BLaER1 (cell line): ENCODE data around the gene LHX3.
"Not testable (repeated sequence)": the region's sequence is repeated elsewhere in the genome, so short reads cannot be mapped to it uniquely, and the experiment has no call there.

Source experiments
- H3K27ac ChIP-seq: shearing (Covaris generic); formaldehyde crosslinking; 2 replicates; pipeline ENCODE4 v1.8.1; 2022
- H3K27me3 ChIP-seq: shearing (Covaris generic); formaldehyde crosslinking; 2 replicates; pipeline ENCODE4 v1.8.1; 2022
- H3K36me3 ChIP-seq: shearing (Covaris generic); formaldehyde crosslinking; 2 replicates; pipeline ENCODE4 v1.8.1; 2022
- H3K4me1 ChIP-seq: shearing (Covaris generic); formaldehyde crosslinking; 2 replicates; pipeline ENCODE4 v1.8.1; 2022
- H3K4me2 ChIP-seq: shearing (Covaris generic); formaldehyde crosslinking; 2 replicates; pipeline ENCODE4 v1.8.1; 2022
- H3K4me3 ChIP-seq: shearing (Covaris generic); formaldehyde crosslinking; 2 replicates; pipeline ENCODE4 v1.8.1; 2022
- H3K9ac ChIP-seq: shearing (Covaris generic); formaldehyde crosslinking; 2 replicates; pipeline ENCODE4 v1.8.1; 2022
- H3K9me3 ChIP-seq: shearing (Covaris generic); formaldehyde crosslinking; 2 replicates; pipeline ENCODE4 v1.8.1; 2022
- H4K20me1 ChIP-seq: shearing (Covaris generic); formaldehyde crosslinking; 2 replicates; pipeline ENCODE4 v1.8.1; 2022
- Cebpa-rat ChIP-seq: shearing (Covaris generic); IDR thresholded peaks from 2 replicates; pipeline ENCODE4 v1.8.1; 2022

The LHX3 gene

DNA sequence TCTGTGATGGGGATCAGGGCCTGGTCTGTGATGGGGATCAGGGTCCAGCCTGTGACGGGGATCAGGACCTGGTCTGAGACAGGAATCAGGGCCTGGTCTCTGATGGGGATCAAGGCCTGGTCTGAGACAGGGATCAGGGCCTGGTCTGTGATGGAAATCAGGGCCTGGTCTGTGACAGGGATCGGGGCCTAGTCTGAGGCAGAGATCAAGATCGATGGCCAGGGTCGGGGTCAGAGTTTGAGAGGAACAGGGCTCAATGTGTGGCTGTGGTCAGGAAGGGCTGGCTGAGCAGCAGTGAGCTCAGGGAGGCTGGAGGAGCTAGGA lies 52.4 kb downstream of the LHX3 start:
- Histone ChIP-seq H3K4me3 (no peak overlapping the region), H3K27ac (0 out of 2 replicates have a peak overlapping the region, but pooled peaks have one; percentile 9), H4K20me1 (no peaks in the 10 kb centered on the region), H3K36me3 (no peaks in the 10 kb centered on the region), H3K4me2 (no peak overlapping the region), H3K27me3 (no peaks in the 10 kb centered on the region), H3K9ac (peak overlapping the region; percentile 5; the same call in 1 of the 2 replicates), H3K9me3 (no peaks in the 10 kb centered on the region), H3K4me1 (peaks cover 24% of the 10 kb centered on the region)
- no peak for TF ChIP-seq Cebpa-rat

- Histone ChIP-seq H3K27me3 (no peaks in the 10 kb centered on the region), H3K9me3 (no peaks in the 10 kb centered on the region), H3K9ac (peak overlapping the region; percentile 5; the same call in 1 of the 2 replicates), H4K20me1 (no peaks in the 10 kb centered on the region), H3K4me1 (peaks cover 19% of the 10 kb centered on the region), H3K4me3 (no peak overlapping the region), H3K36me3 (no peaks in the 10 kb centered on the region), H3K27ac (no peak overlapping the region), H3K4me2 (no peak overlapping the region)
- no peak for TF ChIP-seq Cebpa-rat
Measured at GRCh38 chr9:136151848-136152542, 52.9 kb downstream of the LHX3 start.

- no peaks in the 10 kb centered on the region for H4K20me1 ChIP-seq
- H3K27ac ChIP-seq = no peak overlapping the region
- H3K9ac ChIP-seq = no peak overlapping the region
- TF ChIP-seq Cebpa-rat = no peak
- H3K4me1 ChIP-seq = peaks cover 16% of the 10 kb centered on the region; the same call in 1 of the 2 replicates
- no peaks in the 10 kb centered on the region for H3K27me3 ChIP-seq
- no peaks in the 10 kb centered on the region for H3K9me3 ChIP-seq
- H3K4me2 ChIP-seq = no peak overlapping the region
- H3K4me3 ChIP-seq = no peak overlapping the region
- no peaks in the 10 kb centered on the region for H3K36me3 ChIP-seq
Measured at GRCh38 chr9:136151214-136151804, 53.6 kb downstream of the LHX3 start.

- not testable (repeated sequence) for H3K9ac ChIP-seq, H3K36me3 ChIP-seq, H3K4me3 ChIP-seq, H3K4me2 ChIP-seq, H3K27ac ChIP-seq, H4K20me1 ChIP-seq, H3K9me3 ChIP-seq, H3K27me3 ChIP-seq
- H3K4me1 ChIP-seq = peaks cover 16% of the 10 kb centered on the region; the same call in 1 of the 2 replicates
Measured at GRCh38 chr9:136150664-136151213, 54.2 kb downstream of the LHX3 start.

DNA sequence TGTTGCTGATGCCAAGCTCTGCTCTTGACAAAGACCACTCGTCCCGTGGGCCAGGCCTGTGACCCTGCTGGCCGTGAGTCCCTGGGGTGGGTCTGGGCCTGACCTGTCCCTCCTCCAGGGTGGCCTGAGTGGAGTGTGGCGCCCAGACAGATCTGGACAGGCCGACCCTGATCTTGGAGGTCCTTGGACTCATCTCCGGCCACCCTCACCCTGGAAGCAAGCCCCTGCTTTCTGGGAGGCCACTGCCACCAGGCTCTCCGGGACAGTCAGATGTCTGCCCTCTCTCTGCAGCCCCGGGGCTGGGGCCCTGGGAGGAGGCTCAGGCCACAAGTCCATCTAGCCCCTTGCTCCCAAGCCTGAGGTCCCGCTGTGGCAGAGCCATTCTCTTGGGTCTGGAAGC lies 55.1 kb downstream of the LHX3 start:
- Histone ChIP-seq H3K4me3 (no peak overlapping the region), H3K4me2 (no peak overlapping the region), H3K9ac (no peak overlapping the region), H3K36me3 (no peaks in the 10 kb centered on the region), H3K27me3 (no peaks in the 10 kb centered on the region), H3K9me3 (no peaks in the 10 kb centered on the region), H4K20me1 (no peaks in the 10 kb centered on the region), H3K27ac (no peak overlapping the region), H3K4me1 (peaks cover 21% of the 10 kb centered on the region; the same call in 1 of the 2 replicates)
- no peak for TF ChIP-seq Cebpa-rat

- Histone ChIP-seq H3K4me1 (peaks cover 22% of the 10 kb centered on the region; the same call in 1 of the 2 replicates), H3K9me3 (no peaks in the 10 kb centered on the region), H3K4me2 (no peak overlapping the region), H3K4me3 (no peak overlapping the region), H3K9ac (no peak overlapping the region), H3K36me3 (no peaks in the 10 kb centered on the region), H3K27me3 (no peaks in the 10 kb centered on the region), H4K20me1 (no peaks in the 10 kb centered on the region), H3K27ac (no peak overlapping the region)
- no peak for TF ChIP-seq Cebpa-rat
Measured at GRCh38 chr9:136149337-136149736, 55.6 kb downstream of the LHX3 start.

DNA sequence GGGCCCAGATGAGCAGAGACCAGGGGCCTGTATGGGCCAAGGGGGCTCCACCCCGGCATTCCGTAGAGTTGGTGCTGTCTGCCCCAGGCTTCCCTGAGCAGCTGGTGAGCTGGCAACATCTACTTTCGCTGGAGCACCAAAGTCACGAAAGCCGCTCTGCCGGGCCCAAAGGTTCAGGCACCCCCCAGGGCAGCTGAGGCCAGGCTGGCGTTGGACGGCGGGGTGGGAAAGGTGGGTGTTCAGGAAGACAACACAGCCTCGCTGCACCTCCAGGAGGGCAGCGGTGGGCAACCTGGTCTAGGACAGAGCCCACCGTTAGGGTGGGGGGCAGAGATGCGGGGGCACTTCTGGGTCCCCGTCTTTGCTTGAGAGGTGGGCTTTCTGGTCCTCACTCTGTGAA lies 56.2 kb downstream of the LHX3 start:
- no peak overlapping the region for H3K4me3 ChIP-seq
- H3K36me3 ChIP-seq = no peaks in the 10 kb centered on the region
- H3K4me1 ChIP-seq = peaks cover 25% of the 10 kb centered on the region
- no peaks in the 10 kb centered on the region for H3K27me3 ChIP-seq
- H3K9me3 ChIP-seq = no peaks in the 10 kb centered on the region
- no peak for TF ChIP-seq Cebpa-rat
- H4K20me1 ChIP-seq = no peaks in the 10 kb centered on the region
- H3K27ac ChIP-seq = no peak overlapping the region
- H3K9ac ChIP-seq = no peak overlapping the region
- no peak overlapping the region for H3K4me2 ChIP-seq

- no peak for TF ChIP-seq Cebpa-rat
- 0 out of 2 replicates have a peak overlapping the region, but pooled peaks have one; percentile 1 for H3K4me2 ChIP-seq
- no peaks in the 10 kb centered on the region for H3K27me3 ChIP-seq
- peaks cover 26% of the 10 kb centered on the region for H3K4me1 ChIP-seq
- H3K9me3 ChIP-seq = no peaks in the 10 kb centered on the region
- no peak overlapping the region for H3K9ac ChIP-seq
- H3K36me3 ChIP-seq = no peaks in the 10 kb centered on the region
- no peak overlapping the region for H3K27ac ChIP-seq
- H3K4me3 ChIP-seq = no peak overlapping the region
- no peaks in the 10 kb centered on the region for H4K20me1 ChIP-seq
Measured at GRCh38 chr9:136147890-136148714, 56.8 kb downstream of the LHX3 start.

- no peak overlapping the region for H3K9ac ChIP-seq
- H3K27me3 ChIP-seq = no peaks in the 10 kb centered on the region
- no peaks in the 10 kb centered on the region for H3K9me3 ChIP-seq
- no peak overlapping the region for H3K4me3 ChIP-seq
- no peaks in the 10 kb centered on the region for H4K20me1 ChIP-seq
- peaks cover 35% of the 10 kb centered on the region for H3K4me1 ChIP-seq
- no peak overlapping the region for H3K4me2 ChIP-seq
- no peak for TF ChIP-seq Cebpa-rat
- no peaks in the 10 kb centered on the region for H3K36me3 ChIP-seq
- H3K27ac ChIP-seq = no peak overlapping the region
Measured at GRCh38 chr9:136147038-136147889, 57.7 kb downstream of the LHX3 start.
